Hindlimb muscle (tissue), 1 donor: Measurements from ENCODE around the gene BID. TPM values are rescaled to one million over a fixed set of nuclear protein-coding genes. Genes with fewer than 3 reads are reported as not detected.

ENCODE experiments used
- DNase-seq: peaks from one replicate; pipeline ENCODE4 v3.0.0-alpha.2; 2013
- polyA plus RNA-seq: library from polyadenylated mRNA; unstranded; fragments of 120-200 nt; gene quantifications from one replicate; pipeline ENCODE4 v1.2.1, GENCODE V29; 2013; ENCODE audit not compliant: insufficient read length

BID gene
- 21.2 TPM for polyA plus RNA-seq

DNA sequence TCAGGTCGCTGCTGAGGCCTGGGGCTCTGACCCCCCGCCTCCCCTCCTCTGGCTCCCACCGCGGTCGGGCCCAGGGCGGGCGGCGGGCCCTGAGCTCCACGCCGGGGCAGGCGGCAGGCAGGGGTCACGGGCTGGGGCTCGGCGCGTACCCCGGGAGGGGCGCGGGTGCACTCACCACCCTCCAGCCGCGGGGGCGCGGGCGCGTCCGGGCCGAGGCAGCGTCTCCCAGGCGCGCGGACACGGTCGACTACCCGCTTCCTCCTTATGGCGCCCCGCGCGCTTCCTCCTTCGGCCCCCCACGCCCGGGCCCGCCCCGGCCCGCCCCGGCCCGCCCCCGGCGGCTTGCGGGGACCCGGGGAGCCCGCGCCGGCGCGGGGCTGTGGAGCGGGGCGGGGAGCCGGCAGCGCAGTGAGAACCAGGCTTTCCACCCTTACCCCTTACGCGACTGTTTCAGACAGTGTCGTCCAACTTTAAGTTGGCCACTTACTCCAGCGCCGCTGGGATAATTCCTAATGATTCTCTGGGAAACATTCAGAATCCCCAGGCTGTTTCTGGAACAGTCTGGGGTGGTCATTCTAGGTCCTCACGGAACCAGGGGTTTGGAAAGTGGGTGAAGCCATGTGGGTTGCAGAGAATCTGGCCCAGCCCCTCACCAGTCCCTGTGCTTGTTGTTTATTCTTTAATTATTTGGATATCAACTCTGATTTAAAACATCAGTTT, at the start of gene BID:
Gene BID, minus strand, starts transcription at position 264 of the 720 bp plus-strand sequence. CDS start 24,353 bp downstream, outside the sequence.
- DNase-seq, result no peak

DNA sequence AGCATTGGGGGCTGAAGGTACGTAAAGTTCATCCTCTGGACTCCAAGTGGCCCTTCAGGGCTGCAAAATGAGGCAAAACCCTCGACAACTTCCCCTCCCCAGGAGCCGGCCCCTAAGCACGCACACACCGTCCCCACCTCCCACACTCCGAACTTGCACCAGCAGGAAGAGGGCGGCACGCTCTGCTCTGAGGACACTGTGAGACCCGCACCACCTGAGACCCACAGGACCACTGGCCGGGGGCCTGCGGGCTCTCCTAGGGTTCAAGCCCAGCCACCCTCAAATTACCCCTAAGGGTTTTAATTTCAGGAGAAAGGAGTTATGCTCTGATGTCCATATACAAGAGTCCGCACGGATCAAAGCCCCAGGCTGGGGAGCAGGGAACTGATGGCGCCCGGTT, 49.7 kb upstream of the BID start:
- DNase-seq, result no peak

DNA sequence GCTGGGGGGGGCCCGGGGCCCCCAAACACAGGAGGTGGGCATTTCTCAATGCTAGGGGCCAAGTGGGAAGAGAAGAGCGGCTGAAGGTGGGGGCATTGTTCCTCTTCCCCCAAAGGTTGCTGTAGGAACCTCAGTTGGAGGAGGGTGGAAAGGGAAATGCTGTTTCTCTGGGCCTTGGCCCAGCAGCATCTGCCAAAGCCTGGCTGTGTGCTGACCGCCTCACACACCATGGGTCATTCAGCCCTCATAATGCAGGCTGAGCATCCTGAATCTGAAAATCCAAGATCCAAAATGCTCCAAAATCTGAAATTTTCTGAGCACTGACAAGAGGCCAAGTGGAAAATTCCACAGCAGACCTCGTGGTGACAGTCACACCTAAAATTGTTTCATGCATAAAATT, 49.0 kb upstream of the BID start:
- DNase-seq, result no peak

DNA sequence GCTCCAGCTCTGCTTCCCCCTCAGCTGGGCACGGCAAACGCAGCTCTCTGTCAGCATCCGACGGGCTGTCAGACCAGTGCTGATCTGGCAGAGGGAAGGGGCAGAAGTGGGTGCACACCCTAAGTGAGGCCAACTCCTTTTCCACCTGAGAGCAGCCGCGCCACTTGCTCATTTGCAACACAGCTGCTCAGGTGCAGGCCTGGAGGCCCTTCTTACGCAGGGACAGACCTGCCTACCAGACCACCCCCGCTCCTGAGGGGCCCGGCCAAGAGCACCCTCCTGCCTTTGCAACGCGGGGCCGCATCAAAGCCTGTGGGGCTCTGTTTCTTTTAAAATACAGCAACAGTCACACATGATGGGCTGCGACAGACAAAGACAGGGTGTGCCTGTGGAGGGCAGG, 47.8 kb upstream of the BID start:
- DNase-seq, result no peak

DNA sequence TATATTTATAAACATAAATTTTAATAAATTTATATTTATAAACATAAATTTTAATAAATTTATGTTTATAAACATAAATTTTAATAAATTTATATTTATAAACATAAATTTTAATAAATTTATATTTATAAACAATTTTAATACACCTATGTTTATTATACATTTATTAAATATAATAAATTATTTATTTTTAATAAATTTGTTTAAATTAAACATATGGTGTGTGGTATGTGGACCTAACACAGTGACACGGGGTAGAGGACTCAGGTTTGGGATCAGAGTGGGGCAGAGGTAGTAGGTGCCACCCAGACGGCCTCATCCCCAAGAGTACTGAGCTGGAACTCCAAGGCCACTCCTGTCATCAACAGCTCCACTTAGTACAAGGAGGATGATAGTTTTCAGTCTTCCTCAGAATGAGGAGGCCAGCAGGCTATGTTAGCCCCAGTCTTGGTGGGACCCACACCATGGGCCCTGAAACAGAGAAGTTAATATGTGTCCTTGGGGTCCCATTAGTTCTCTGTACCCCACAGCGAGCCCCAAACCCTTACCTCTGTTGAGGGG, 46.7 kb upstream of the BID start:
- DNase-seq, result no peak

DNA sequence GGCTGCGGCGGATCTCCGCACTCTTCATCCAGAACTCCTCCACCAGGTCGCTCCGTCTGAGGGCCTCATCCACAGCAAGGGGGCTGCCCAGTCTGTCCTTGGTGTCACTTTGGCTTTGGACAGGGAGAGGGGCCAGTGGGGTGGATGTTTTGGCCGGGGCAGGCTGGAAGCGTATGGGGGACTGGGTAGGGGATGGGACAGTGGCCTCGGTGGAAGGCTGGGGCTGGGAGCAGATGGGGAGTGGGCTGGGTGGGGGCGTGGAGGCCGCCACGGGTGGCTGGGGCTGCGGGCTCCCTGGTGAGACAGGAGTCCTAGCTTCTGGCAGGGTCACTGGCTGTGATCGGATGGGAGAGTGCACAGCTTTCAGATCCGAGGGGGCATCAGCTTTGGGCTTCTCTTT, 44.4 kb upstream of the BID start:
- DNase-seq, result no peak

- no peak for DNase-seq
Measured at GRCh38 chr22:17818180-17818579, 43.9 kb upstream of the BID start.

GRCh38 chr22:17817511-17818065, 43.3 kb upstream of the BID start:
- DNase-seq, result no peak

- no peak for DNase-seq
Measured at GRCh38 chr22:17817079-17817478, 42.8 kb upstream of the BID start.

- no peak for DNase-seq
Measured at GRCh38 chr22:17816649-17817048, 42.4 kb upstream of the BID start.

- no peak for DNase-seq
Measured at GRCh38 chr22:17815703-17816254, 41.5 kb upstream of the BID start.

GRCh38 chr22:17814830-17815229, 40.6 kb upstream of the BID start:
- no peak for DNase-seq

DNA sequence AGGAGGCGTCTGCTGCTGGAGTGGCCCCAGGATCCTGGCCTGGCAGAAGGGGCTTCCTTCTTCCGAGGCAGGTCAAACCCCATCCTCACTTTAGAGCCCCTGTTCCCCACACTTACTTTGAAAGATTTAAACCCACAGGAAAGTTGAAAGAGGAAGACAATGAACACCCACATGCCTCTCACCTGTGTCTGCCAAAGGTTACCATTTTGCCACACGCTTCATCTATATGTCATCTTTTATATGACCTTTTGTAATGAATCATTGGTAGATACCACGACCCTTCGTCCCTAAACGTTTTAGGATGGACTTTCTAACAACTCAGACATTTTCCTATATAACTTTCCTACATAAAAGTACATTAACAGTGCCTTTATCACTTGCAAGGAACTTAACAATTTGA, 39.8 kb upstream of the BID start:
- no peak for DNase-seq

GRCh38 chr22:17811119-17811518, 36.9 kb upstream of the BID start:
- no peak for DNase-seq

DNA sequence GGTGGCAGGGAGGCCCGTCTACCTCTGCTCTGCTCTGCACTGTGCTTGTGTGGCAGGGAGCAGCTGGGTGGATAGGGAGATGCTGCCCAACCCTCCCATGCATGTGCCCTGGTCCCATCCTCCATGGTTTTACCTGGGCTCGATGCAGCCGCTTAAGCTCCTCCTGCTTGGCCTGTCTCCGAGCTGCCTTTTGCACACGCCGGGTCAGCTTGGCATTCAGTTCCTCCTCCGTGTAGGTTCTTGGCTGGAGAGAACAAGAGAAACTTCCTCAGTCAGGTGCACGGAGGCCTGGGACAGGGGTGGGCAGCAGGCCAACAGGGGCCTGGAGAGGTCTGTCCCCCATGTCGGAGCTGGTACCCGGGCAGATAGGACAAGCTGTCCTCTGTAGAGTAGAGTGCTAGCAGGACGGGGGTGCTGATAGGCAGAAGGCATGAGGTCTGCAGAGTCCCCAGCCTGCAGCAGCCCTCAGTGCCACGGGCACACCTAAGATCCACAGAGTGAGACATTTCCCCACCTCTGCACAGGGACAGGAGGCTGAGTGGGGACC, 36.4 kb upstream of the BID start:
- DNase-seq, result no peak

- DNase-seq, result no peak
Measured at GRCh38 chr22:17808693-17809403, 34.6 kb upstream of the BID start.

GRCh38 chr22:17807578-17808410, 33.5 kb upstream of the BID start:
- DNase-seq, result no peak

GRCh38 chr22:17807086-17807485, 32.8 kb upstream of the BID start:
- no peak for DNase-seq

GRCh38 chr22:17806437-17806836, 32.2 kb upstream of the BID start:
- DNase-seq, result no peak

DNA sequence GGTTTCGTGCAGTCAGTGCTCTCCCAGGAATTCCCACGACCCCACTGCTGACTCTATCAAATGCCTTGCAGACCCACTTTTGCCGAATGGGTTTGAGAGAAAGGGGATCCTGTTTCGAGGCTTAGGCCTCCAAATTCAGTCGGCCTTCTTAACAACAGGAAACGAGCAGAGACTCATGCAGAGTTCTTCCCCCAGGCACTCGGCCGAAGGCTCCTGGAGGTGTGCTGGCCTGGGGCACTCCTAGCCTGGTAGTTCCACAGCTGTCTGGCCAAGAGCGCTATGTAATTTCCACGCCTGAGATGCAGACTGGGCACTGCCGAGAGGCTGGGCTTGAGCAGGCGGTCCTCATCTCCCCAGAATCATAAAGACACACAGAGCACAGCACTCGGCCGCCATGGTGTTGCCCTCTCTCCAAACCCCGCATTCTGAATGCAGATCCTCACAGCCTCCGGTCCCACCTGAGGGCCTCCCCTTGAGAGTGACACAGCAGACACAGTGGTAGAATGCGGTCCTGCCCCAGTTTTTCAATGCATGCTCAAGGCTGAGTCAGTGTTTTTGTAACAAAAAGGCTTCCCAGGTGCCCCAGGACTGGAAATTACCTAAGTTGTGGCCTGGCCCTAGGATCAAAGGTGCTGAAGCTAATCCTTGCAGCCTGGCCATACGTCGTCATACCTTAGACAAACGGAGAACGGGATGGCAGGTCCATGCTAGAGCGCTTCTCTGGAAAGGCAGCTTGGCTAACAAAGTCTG, 30.2 kb upstream of the BID start:
- DNase-seq, result no peak

GRCh38 chr22:17803609-17804270, 29.5 kb upstream of the BID start:
- DNase-seq, result no peak
